Calu3 (cell line): ENCODE data around the gene ALG14. TPM values are rescaled to one million over a fixed set of nuclear protein-coding genes. Genes with fewer than 3 reads are reported as not detected.

Experiments
- BruUV-seq: library from RNA; stranded (reverse); fragments of 400-500 nt; replicated peaks from 2 replicates; lab custom pipeline; 2021; lab: Mats Ljungman, UMichigan
- CTCF ChIA-PET: fragments of 300-600 bp; sonication (Branson Sonifier 250); formaldehyde crosslinking; loops from one replicate; lab custom pipeline; 2022; ENCODE audit warnings: antibody characterized with exemption; lab: Charles Lee
- DNase-seq: peaks from one replicate; pipeline ENCODE4 v3.0.0; 2022
- H3K27ac Mint-ChIP-seq: one replicate; pipeline ENCODE4 v1.8.0; 2022; ENCODE audit warnings: mixed read lengths; ENCODE audit not compliant: unreplicated experiment
- H3K27me3 Mint-ChIP-seq: one replicate; pipeline ENCODE4 v1.8.0; 2022; ENCODE audit warnings: mixed read lengths; ENCODE audit not compliant: unreplicated experiment
- H3K36me3 Mint-ChIP-seq: one replicate; pipeline ENCODE4 v1.8.0; 2022; ENCODE audit warnings: mild to moderate bottlenecking, moderate library complexity, mixed read lengths; ENCODE audit not compliant: insufficient read depth, unreplicated experiment
- H3K4me1 Mint-ChIP-seq: one replicate; pipeline ENCODE4 v1.8.0; 2022; ENCODE audit warnings: mild to moderate bottlenecking, low read depth, mixed read lengths; ENCODE audit not compliant: unreplicated experiment
- H3K4me3 Mint-ChIP-seq: one replicate; pipeline ENCODE4 v1.8.0; 2022; ENCODE audit warnings: mild to moderate bottlenecking, low read depth, moderate library complexity, mixed read lengths; ENCODE audit not compliant: unreplicated experiment
- H3K9me3 Mint-ChIP-seq: one replicate; pipeline ENCODE4 v1.8.0; 2022; ENCODE audit warnings: low read depth, mixed read lengths; ENCODE audit not compliant: unreplicated experiment
- CTCF ChIP-seq: fragments of 200-600 bp; IDR thresholded peaks from one replicate; pipeline ENCODE4 v1.8.0; 2022; ENCODE audit warnings: antibody characterized with exemption; ENCODE audit not compliant: unreplicated experiment
- intact Hi-C: fragments of 100-400 bp; cut with micrococcal nuclease; formaldehyde crosslinking; loops from one replicate; pipeline ENCODE4 v1.10.0; 2022; ENCODE audit not compliant: unreplicated experiment
- total RNA-seq: library from RNA; stranded (reverse); gene quantifications from 2 replicates; pipeline ENCODE4 v1.2.3, GENCODE V29; 2022

ALG14 gene
- total RNA-seq, 1 experiment from 2014 or later, result 5.8 TPM

- CTCF ChIA-PET, result interaction anchor here (0.6 to 1.4 kb wide), 2 partner anchors 20 to 49 kb away, joined by 5 to 8 read pairs; no protein-coding TSS in a partner anchor
- Mint-ChIP-seq H3K4me1 (no peaks in the 10 kb centered on the region), H3K9me3 (no peaks in the 10 kb centered on the region), H3K4me3 (no peak overlapping the region), H3K27ac (no peak overlapping the region), H3K27me3 (no peaks in the 10 kb centered on the region), H3K36me3 (no peaks in the 10 kb centered on the region)
- BruUV-seq, result no TSS peak
- intact Hi-C loops, result no loop called here
- DNase-seq, result no peak
- no peak for TF ChIP-seq CTCF
Measured at GRCh38 chr1:94994805-94995204, 77.9 kb downstream of the ALG14 start.

- TF ChIP-seq CTCF, result no peak
- Mint-ChIP-seq H3K4me3 (no peak overlapping the region), H3K27ac (no peak overlapping the region), H3K9me3 (no peaks in the 10 kb centered on the region), H3K27me3 (no peaks in the 10 kb centered on the region), H3K4me1 (no peaks in the 10 kb centered on the region), H3K36me3 (no peaks in the 10 kb centered on the region)
- CTCF ChIA-PET, result interaction anchor here (0.6 to 1.4 kb wide), 2 partner anchors 20 to 49 kb away, joined by 5 to 8 read pairs; no protein-coding TSS in a partner anchor
- intact Hi-C loops, result no loop called here
- no peak for DNase-seq
- no TSS peak for BruUV-seq
Measured at GRCh38 chr1:94993931-94994645, 78.7 kb downstream of the ALG14 start.

GRCh38 chr1:94992863-94993563 is 79.7 kb downstream of the ALG14 start:
- no peak for DNase-seq
- no TSS peak for BruUV-seq
- Mint-ChIP-seq H3K4me3 (no peak overlapping the region), H3K4me1 (peaks cover 7% of the 10 kb centered on the region), H3K9me3 (no peaks in the 10 kb centered on the region), H3K27ac (no peak overlapping the region), H3K27me3 (no peaks in the 10 kb centered on the region), H3K36me3 (no peaks in the 10 kb centered on the region)
- CTCF ChIA-PET, result no interaction called here
- intact Hi-C loops, result no loop called here
- no peak for TF ChIP-seq CTCF

GRCh38 chr1:94992161-94992560 is 80.6 kb downstream of the ALG14 start:
- H3K36me3 Mint-ChIP-seq, result no peaks in the 10 kb centered on the region
- DNase-seq, result no peak
- H3K27ac Mint-ChIP-seq, result no peak overlapping the region
- no TSS peak for BruUV-seq
- H3K27me3 Mint-ChIP-seq, result no peaks in the 10 kb centered on the region
- H3K4me1 Mint-ChIP-seq, result peaks cover 15% of the 10 kb centered on the region
- TF ChIP-seq CTCF, result no peak
- H3K4me3 Mint-ChIP-seq, result no peak overlapping the region
- H3K9me3 Mint-ChIP-seq, result no peaks in the 10 kb centered on the region
- intact Hi-C loops, result no loop called here
- CTCF ChIA-PET, result no interaction called here
